HepG2 (cell line): Measurements from ENCODE around the gene CCDC180. TPM values are rescaled to one million over a fixed set of nuclear protein-coding genes. Genes with fewer than 3 reads are reported as not detected.

Experiments used
- ATAC-seq: fragments of 200-7000 bp; cut with Tn5 transposase; 3 replicates; pipeline ENCODE4 v1.9.1; 2020; ENCODE audit warnings: mild to moderate bottlenecking, moderate library complexity
- BruUV-seq: library from RNA; stranded (reverse); fragments of 400-500 nt; replicated peaks from 2 replicates; lab custom pipeline; 2021; lab: Mats Ljungman, UMichigan
- CTCF ChIA-PET: fragments of 300-600 bp; formaldehyde crosslinking; extraction: SDS; loops from one replicate; lab custom pipeline; 2021; ENCODE audit warnings: low total read pairs, inconsistent platforms, low intra/inter-chr PET ratio; lab: Yijun Ruan, JAX
- POLR2A ChIA-PET: fragments of 350-600 bp; sonication (Branson Sonifier 250); formaldehyde crosslinking; loops from one replicate; lab custom pipeline; 2020; ENCODE audit warnings: antibody characterized with exemption, inconsistent platforms; lab: Yijun Ruan, JAX
- DNase-seq: peaks from one replicate; pipeline ENCODE4 v3.0.0-alpha.2; 2015; ENCODE audit warnings: low spot score
- FAIRE-seq: peaks from 3 replicates; lab custom pipeline; 2011; peaks lifted over from hg19 to GRCh38; lab: Jason Lieb, UNC
- H2AFZ ChIP-seq: one replicate; pipeline ENCODE4 v1.6.1; 2011; ENCODE audit warnings: low read length, inconsistent platforms
- H3K27ac ChIP-seq: fragments of 300-600 bp; 3 replicates; pipeline ENCODE4 v1.8.0; 2011; ENCODE audit warnings: mixed run types, mild to moderate bottlenecking, mixed read lengths, low read length, inconsistent platforms; ENCODE audit not compliant: insufficient read depth; ENCODE audit errors: extremely low read length
- H3K27me3 ChIP-seq, 2 experiments: fragments of 200-600 bp in 1 of 2; 2 replicates in 1 of 2; 3 replicates in 1 of 2; pipeline versions ENCODE4 v1.6.0 to v1.8.0; 2011; ENCODE audit warnings: low read length in 2 of 2, mild to moderate bottlenecking in 2 of 2, moderate library complexity in 2 of 2, inconsistent platforms in 1 of 2; ENCODE audit not compliant: insufficient read depth in 2 of 2, control insufficient read depth in 1 of 2
- H3K36me3 ChIP-seq, 2 experiments: fragments of 200-600 bp in 1 of 2; replicated peaks in 1 of 2; 2 replicates in 1 of 2; 3 replicates in 1 of 2; pipeline versions ENCODE4 v1.5.1 to v1.8.0; 2011; ENCODE audit warnings: low read length in 2 of 2, inconsistent platforms in 1 of 2; ENCODE audit not compliant: insufficient read depth in 2 of 2, control insufficient read depth in 1 of 2
- H3K4me1 ChIP-seq: 2 replicates; pipeline ENCODE4 v1.5.1; 2012; ENCODE audit warnings: low read length, inconsistent platforms; ENCODE audit not compliant: insufficient read depth
- H3K4me2 ChIP-seq: 2 replicates; pipeline ENCODE4 v1.6.0; 2011; ENCODE audit warnings: low read depth, low read length, inconsistent platforms
- H3K4me3 ChIP-seq, 3 experiments: fragments of 200-600 bp in 1 of 3; sonication (generic), shearing (Covaris generic) in 1 of 3; replicated peaks in 1 of 3; 2 replicates each; pipeline ENCODE4 v1.5.1; 2011 to 2016; ENCODE audit warnings: low read length in 3 of 3, inconsistent platforms in 2 of 3, low read depth in 2 of 3, mild to moderate bottlenecking in 2 of 3, control low read depth in 1 of 3, mixed read lengths in 1 of 3; ENCODE audit not compliant: insufficient read depth in 1 of 3
- H3K79me2 ChIP-seq: one replicate; pipeline ENCODE4 v1.6.1; 2011; ENCODE audit warnings: low read length, inconsistent platforms; ENCODE audit not compliant: insufficient read depth
- H3K9ac ChIP-seq: 2 replicates; pipeline ENCODE4 v1.6.0; 2011; ENCODE audit warnings: mild to moderate bottlenecking, low read depth, low read length, inconsistent platforms; ENCODE audit not compliant: insufficient read depth
- H3K9me3 ChIP-seq: 2 replicates; pipeline ENCODE4 v1.5.1; 2012; ENCODE audit warnings: mild to moderate bottlenecking, low read length
- H4K20me1 ChIP-seq: 2 replicates; pipeline ENCODE4 v1.6.0; 2011; ENCODE audit warnings: inconsistent platforms, mild to moderate bottlenecking, low read length, moderate library complexity; ENCODE audit not compliant: insufficient read depth
- AGO2 ChIP-seq: fragments of 200-400 bp; formaldehyde crosslinking; optimal IDR thresholded peaks from 2 replicates; pipeline ENCODE3; 2017; ENCODE audit warnings: mild to moderate bottlenecking, low read depth, low read length, moderate library complexity
- AHR ChIP-seq: IDR thresholded peaks from 2 replicates; pipeline ENCODE4 v1.6.1; 2018; ENCODE audit warnings: missing genetic modification reagents, missing compliant biosample characterization
- BCL6 ChIP-seq: IDR thresholded peaks from 2 replicates; pipeline ENCODE4 v1.6.1; 2016; ENCODE audit warnings: missing genetic modification reagents, missing compliant biosample characterization
- CHD4 ChIP-seq: fragments of 200-600 bp; sonication (generic); IDR thresholded peaks from 2 replicates; pipeline ENCODE4 v1.7.0; 2017; ENCODE audit warnings: mild to moderate bottlenecking, low read length, borderline replicate concordance
- GABPB1 ChIP-seq: IDR thresholded peaks from 2 replicates; pipeline ENCODE4 v1.6.1; 2016; ENCODE audit warnings: mild to moderate bottlenecking, missing genetic modification reagents, moderate library complexity, missing compliant biosample characterization
- GLI4 ChIP-seq: sonication (generic); formaldehyde crosslinking; IDR thresholded peaks from 2 replicates; pipeline ENCODE4 v1.5.1; 2020; ENCODE audit warnings: missing genetic modification reagents, mild to moderate bottlenecking, moderate library complexity, borderline replicate concordance
- PHF5A ChIP-seq: IDR thresholded peaks from one replicate; pipeline ENCODE4 v1.6.1; 2018; ENCODE audit warnings: low read depth, missing genetic modification reagents; ENCODE audit not compliant: unreplicated experiment
- POLR2G ChIP-seq: fragments of 200-400 bp; formaldehyde crosslinking; IDR thresholded peaks from 2 replicates; pipeline ENCODE4 v1.6.1; 2018; ENCODE audit warnings: mild to moderate bottlenecking, low read depth, low read length, moderate library complexity
- ZNF570 ChIP-seq: sonication (generic); formaldehyde crosslinking; IDR thresholded peaks from 2 replicates; pipeline ENCODE4 v1.4.0; 2020; ENCODE audit warnings: mild to moderate bottlenecking, missing genetic modification reagents, borderline replicate concordance
- ZNF740 ChIP-seq: sonication (generic); formaldehyde crosslinking; IDR thresholded peaks from 2 replicates; pipeline ENCODE4 v1.4.0; 2020; ENCODE audit warnings: missing genetic modification reagents
- ZSCAN30 ChIP-seq: sonication (generic); formaldehyde crosslinking; IDR thresholded peaks from 2 replicates; pipeline ENCODE4 v1.5.0; 2020; ENCODE audit warnings: mild to moderate bottlenecking, missing genetic modification reagents
- whole genome bisulfite sequencing: methylation state at CpG from one replicate; pipeline ENCODE4 v1.1.6; 2017; ENCODE audit warnings: low lambda C conversion rate; 5-methylcytosine and 5-hydroxymethylcytosine counted together
- in situ Hi-C: cut with HindIII; loops from 2 replicates; pipeline ENCODE4 v1.10.0; 2017; ENCODE audit warnings: low pct_unique_long_range_greater_than_20kb; ENCODE audit not compliant: extremely low pct_ligation_motif_present
- intact Hi-C: fragments of 100-400 bp; cut with micrococcal nuclease; formaldehyde crosslinking; loops from one replicate; pipeline ENCODE4 v1.10.0; 2022; ENCODE audit not compliant: unreplicated experiment
- polyA plus RNA-seq, 8 experiments: library from polyadenylated mRNA; depleted of rRNA in 3 of 8; stranded (reverse) in 7 of 8; unstranded in 1 of 8; fragments of >200 nt; fragmentation: Illumina TruSeq in 4 of 8; extraction: Trizol in 4 of 8; gene quantifications; 2 replicates each; pipeline versions ENCODE4 v1.2.1 to v1.2.3, GENCODE V29; 2011 to 2016; ENCODE audit warnings: low read depth in 4 of 8, missing spikeins in 1 of 8, mixed read lengths in 1 of 8; ENCODE audit not compliant: insufficient read depth in 1 of 8
- total RNA-seq, 5 experiments: library from RNA; depleted of rRNA; stranded (reverse); fragments of >200 nt; fragmentation: Illumina TruSeq; extraction: Trizol; gene quantifications; 2 replicates each; pipeline ENCODE4 v1.2.3, GENCODE V29; 2016; ENCODE audit warnings: low read depth in 1 of 5
- TF ChIP-seq, protein P1 (sequence below): IDR thresholded peaks from 2 replicates; pipeline ENCODE4 v1.6.1; 2016; ENCODE audit warnings: missing biosample characterization, missing genetic modification reagents, low read depth
- TF ChIP-seq, protein P2 (sequence below): sonication (generic); formaldehyde crosslinking; IDR thresholded peaks from 2 replicates; pipeline ENCODE4 v1.4.0; 2020; ENCODE audit warnings: missing genetic modification reagents, borderline replicate concordance

The CCDC180 gene
- total and polyA plus RNA-seq, 2 of the 13 experiments (the other 11 are each of a cell fraction or from before 2014, with no cell fraction given), result 2.2 to 2.5 TPM

DNA sequence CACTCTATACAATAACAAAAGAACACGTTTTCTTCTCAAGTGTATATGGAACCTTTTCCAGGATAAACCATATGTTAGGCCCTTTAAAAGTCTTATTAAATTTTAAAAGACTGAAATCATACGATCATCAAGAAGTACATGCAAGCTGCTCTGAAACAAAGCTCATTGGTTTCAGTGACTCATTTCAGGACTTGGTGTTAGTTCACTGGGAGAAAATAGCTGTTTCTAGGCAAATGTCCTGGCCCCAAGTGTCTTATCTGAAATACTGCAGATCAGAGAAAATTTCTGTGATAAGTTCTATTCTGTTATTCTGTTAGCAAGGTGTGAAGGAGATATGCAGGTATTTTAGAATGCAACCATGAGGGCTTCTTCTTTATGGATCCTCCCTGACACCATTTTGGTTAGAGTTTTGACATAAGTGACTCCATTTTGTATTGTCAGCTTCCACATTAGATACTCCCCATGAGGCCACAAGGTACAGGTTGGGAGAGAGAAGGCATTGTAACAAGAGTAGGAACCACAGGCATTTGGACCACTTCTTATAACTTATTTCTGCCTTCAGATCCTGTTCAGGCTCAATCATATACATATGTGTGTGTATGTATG lies 7.5 kb upstream of the CCDC180 start:
- TF ChIP-seq, protein P1, sequence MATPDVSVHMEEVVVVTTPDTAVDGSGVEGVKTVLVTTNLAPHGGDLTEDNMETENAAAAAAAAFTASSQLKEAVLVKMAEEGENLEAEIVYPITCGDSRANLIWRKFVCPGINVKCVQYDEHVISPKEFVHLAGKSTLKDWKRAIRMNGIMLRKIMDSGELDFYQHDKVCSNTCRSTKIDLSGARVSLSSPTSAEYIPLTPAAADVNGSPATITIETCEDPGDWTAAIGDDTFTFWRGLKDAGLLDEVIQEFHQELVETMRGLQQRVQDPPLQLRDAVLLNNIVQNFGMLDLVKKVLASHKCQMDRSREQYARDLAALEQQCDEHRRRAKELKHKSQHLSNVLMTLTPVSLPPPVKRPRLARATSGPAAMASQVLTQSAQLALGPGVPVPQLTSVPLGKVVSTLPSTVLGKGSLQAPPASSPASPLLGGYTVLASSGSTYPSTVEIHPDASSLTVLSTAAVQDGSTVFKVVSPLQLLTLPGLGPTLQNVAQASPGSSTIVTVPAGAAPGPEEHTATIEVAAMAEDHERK, result no peak
- no peak for TF ChIP-seq AGO2
- TF ChIP-seq GABPB1 (CRISPR knock-in tag), result no peak
- Histone ChIP-seq H3K27ac (no peak overlapping the region), H3K4me2 (no peak overlapping the region), H3K9ac (no peak overlapping the region), H3K79me2 (no peaks in the 10 kb centered on the region), H4K20me1 (no peaks in the 10 kb centered on the region), H3K27me3 (no peaks in the 10 kb centered on the region), H3K36me3 (no peaks in the 10 kb centered on the region; a peak in 1 of 5 replicates), H2AFZ (no peak overlapping the region), H3K9me3 (no peaks in the 10 kb centered on the region), H3K4me1 (peaks cover 3% of the 10 kb centered on the region; the same call in 1 of the 2 replicates), H3K4me3 (no peak overlapping the region)
- DNase-seq, result no peak
- ChIA-PET POLR2A (no interaction called here), CTCF (no interaction called here)
- in situ Hi-C loops (no loop called here), intact Hi-C loops (no loop called here)
- no peak for ATAC-seq
- FAIRE-seq, result no peak
- 77% methylated on average over 2 of the region's 2 CpGs for WGBS
- BruUV-seq, result no TSS peak

DNA sequence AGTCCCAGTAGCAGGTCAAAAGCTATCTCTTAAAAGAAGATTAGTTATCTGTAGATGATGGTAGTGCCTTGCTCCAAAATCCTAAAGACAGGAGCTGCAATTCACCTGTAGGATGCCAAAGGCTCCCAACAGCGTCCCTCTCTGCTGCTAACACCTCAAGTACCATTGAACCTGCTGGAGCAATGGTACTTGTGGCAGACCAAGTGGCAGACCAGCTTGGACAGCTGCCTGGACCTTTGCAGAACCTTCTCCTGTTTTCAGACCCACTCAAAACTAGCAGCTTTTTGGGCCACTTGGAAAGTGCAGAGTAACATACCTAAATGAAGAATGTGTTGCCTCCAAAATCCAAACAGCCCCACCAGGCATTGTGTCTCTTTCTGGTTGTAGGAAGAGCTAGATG lies 6.9 kb upstream of the CCDC180 start:
- Histone ChIP-seq H4K20me1 (no peaks in the 10 kb centered on the region), H3K9ac (no peak overlapping the region), H3K4me2 (no peak overlapping the region), H3K9me3 (no peaks in the 10 kb centered on the region), H3K27ac (no peak overlapping the region), H3K36me3 (no peaks in the 10 kb centered on the region; a peak in 1 of 5 replicates), H2AFZ (no peak overlapping the region), H3K79me2 (no peaks in the 10 kb centered on the region), H3K4me3 (no peak overlapping the region), H3K27me3 (no peaks in the 10 kb centered on the region), H3K4me1 (no peaks in the 10 kb centered on the region)
- ATAC-seq (no peak), FAIRE-seq (no peak), DNase-seq (no peak)
- BruUV-seq, result no TSS peak
- CTCF ChIA-PET, result no interaction called here
- 57% methylated on average over 1 of the region's 1 CpG for WGBS
- in situ Hi-C loops (no loop called here), intact Hi-C loops (no loop called here)
- POLR2A ChIA-PET, result no interaction called here
- no peak for TF ChIP-seq PHF5A (CRISPR knock-in tag)
- no peak for TF ChIP-seq CHD4
- TF ChIP-seq ZSCAN30 (CRISPR knock-in tag), result no peak
- TF ChIP-seq AHR (CRISPR knock-in tag), result no peak
- TF ChIP-seq, protein P2, sequence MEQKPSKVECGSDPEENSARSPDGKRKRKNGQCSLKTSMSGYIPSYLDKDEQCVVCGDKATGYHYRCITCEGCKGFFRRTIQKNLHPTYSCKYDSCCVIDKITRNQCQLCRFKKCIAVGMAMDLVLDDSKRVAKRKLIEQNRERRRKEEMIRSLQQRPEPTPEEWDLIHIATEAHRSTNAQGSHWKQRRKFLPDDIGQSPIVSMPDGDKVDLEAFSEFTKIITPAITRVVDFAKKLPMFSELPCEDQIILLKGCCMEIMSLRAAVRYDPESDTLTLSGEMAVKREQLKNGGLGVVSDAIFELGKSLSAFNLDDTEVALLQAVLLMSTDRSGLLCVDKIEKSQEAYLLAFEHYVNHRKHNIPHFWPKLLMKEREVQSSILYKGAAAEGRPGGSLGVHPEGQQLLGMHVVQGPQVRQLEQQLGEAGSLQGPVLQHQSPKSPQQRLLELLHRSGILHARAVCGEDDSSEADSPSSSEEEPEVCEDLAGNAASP (CRISPR knock-in tag), result no peak
- no peak for TF ChIP-seq GLI4 (CRISPR knock-in tag)
- no peak for TF ChIP-seq POLR2G
- TF ChIP-seq ZNF570 (CRISPR knock-in tag), result no peak
- TF ChIP-seq BCL6 (CRISPR knock-in tag), result no peak
- TF ChIP-seq ZNF740 (CRISPR knock-in tag), result no peak
